Activated CD8-positive, alpha-beta memory T cell treated with anti-CD3 and anti-CD28 coated beads, Interleukin-2, amount 50 U/mL, for 24 hours (primary cell): ENCODE data around the gene GCSAM.
"Not testable (repeated sequence)": the region's sequence is repeated elsewhere in the genome, so short reads cannot be mapped to it uniquely, and the experiment has no call there.

Source experiments
- DNase-seq: peaks from one replicate; pipeline ENCODE4 v3.0.0-alpha.2; 2020; ENCODE audit errors: extremely low read depth

Gene GCSAM

DNA sequence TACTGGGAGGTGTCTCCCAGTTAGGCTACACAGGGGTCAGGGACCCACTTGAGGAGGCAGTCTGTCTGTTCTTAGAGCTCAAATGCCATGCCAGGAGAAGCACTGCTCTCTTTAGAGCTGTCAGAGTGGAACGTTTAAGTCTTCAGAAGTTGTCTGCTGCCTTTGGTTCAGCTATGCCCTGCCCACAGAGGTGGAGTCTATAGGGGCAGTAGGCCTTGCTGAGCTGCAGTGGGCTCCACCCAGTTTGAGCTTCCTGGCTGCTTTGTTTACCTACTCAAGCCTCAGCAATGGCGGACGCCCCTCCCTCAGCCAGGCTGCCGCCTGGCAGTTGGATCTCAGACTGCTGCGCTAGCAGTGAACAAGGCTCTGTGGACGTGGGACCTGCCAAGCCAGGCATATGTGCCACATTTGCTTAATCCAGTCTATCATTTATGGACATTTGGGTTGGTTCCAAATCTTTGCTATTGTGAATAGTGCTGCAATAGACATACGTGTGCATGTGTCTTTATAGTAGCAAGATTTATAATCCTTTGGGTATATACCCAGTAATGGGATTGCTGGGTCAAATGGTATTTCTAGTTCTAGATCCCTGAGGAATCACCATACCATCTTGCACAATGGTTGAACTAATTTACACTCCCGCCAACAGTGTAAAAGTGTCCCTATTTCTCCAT lies 60.5 kb downstream of the GCSAM start:
- DNase-seq, result not testable (repeated sequence)
